Measurements from ENCODE around the gene MYBPC3.

Gene MYBPC3

GRCh38 chr11:47356998-47357329 lies 4.5 kb upstream of the MYBPC3 start:
- DNase-seq (ENCODE audit: low spot score): no peak

GRCh38 chr11:47356129-47356997 lies 3.9 kb upstream of the MYBPC3 start:
- DNase-seq (ENCODE audit: low spot score): no peak

GRCh38 chr11:47355283-47356128 lies 3.0 kb upstream of the MYBPC3 start:
- DNase-seq (ENCODE audit: low spot score): peak; percentile 38

GRCh38 chr11:47354913-47355282 lies 2.4 kb upstream of the MYBPC3 start:
- DNase-seq (ENCODE audit: low spot score): no peak

GRCh38 chr11:47353978-47354774 lies 1.7 kb upstream of the MYBPC3 start:
- DNase-seq (ENCODE audit: low spot score): no peak

GRCh38 chr11:47351156-47352126 lies 1.1 kb downstream of the MYBPC3 start:
- DNase-seq (ENCODE audit: low spot score): no peak

- no peak for DNase-seq (ENCODE audit: low spot score)
These were observed 2.2 kb downstream of the MYBPC3 start for GRCh38 chr11:47350315-47350714.

GRCh38 chr11:47349521-47350095 lies 2.9 kb downstream of the MYBPC3 start:
- DNase-seq (ENCODE audit: low spot score): no peak

GRCh38 chr11:47348859-47349258 lies 3.6 kb downstream of the MYBPC3 start:
- peak; percentile 8 for DNase-seq (ENCODE audit: low spot score)

GRCh38 chr11:47348131-47348802 lies 4.2 kb downstream of the MYBPC3 start:
- no peak for DNase-seq (ENCODE audit: low spot score)

GRCh38 chr11:47347137-47347536 lies 5.4 kb downstream of the MYBPC3 start:
- DNase-seq (ENCODE audit: low spot score): no peak

GRCh38 chr11:47345890-47346563 lies 6.5 kb downstream of the MYBPC3 start:
- DNase-seq (ENCODE audit: low spot score): no peak

- no peak for DNase-seq (ENCODE audit: low spot score)
These were observed 9.6 kb downstream of the MYBPC3 start for GRCh38 chr11:47342854-47343253.

GRCh38 chr11:47342036-47342803 lies 10.3 kb downstream of the MYBPC3 start:
- no peak for DNase-seq (ENCODE audit: low spot score)

- no peak for DNase-seq (ENCODE audit: low spot score)
These were observed 11.3 kb downstream of the MYBPC3 start for GRCh38 chr11:47340980-47341775.

GRCh38 chr11:47340010-47340409 lies 12.5 kb downstream of the MYBPC3 start:
- DNase-seq (ENCODE audit: low spot score): no peak

- no peak for DNase-seq (ENCODE audit: low spot score)
These were observed 13.9 kb downstream of the MYBPC3 start for GRCh38 chr11:47338396-47339241.
